ACHN (cell line): ENCODE data around the gene ERCC1.
A peak's percentile ranks its signal among the peaks of the same experiment; 100 is the strongest.

Experiments
- DNase-seq: peaks from one replicate; pipeline ENCODE4 v3.0.0-alpha.2; 2015
- in situ Hi-C: cut with HindIII; loops from 2 replicates; pipeline ENCODE4 v1.10.0; 2017; ENCODE audit warnings: low sequenced_read_pairs, low pct_ligation_motif_present, low pct_unique_long_range_greater_than_20kb

The ERCC1 gene

GRCh38 chr19:45391871-45392665 is 31.6 kb downstream of the ERCC1 start:
- no peak for DNase-seq

GRCh38 chr19:45391346-45391745 is 32.4 kb downstream of the ERCC1 start:
- no peak for DNase-seq
- in situ Hi-C loops: no loop called here

More at GRCh38 chr19:45391871-45392665, 31.6 kb downstream of the ERCC1 start:
- in situ Hi-C loops: no loop called here

- in situ Hi-C loops: no loop called here
- no peak for DNase-seq
Measured at GRCh38 chr19:45385392-45386221, 38.1 kb downstream of the ERCC1 start.

- in situ Hi-C loops: no loop called here
- DNase-seq: no peak
Measured at GRCh38 chr19:45382426-45382825, 41.3 kb downstream of the ERCC1 start.

GRCh38 chr19:45380107-45380506 is 43.6 kb downstream of the ERCC1 start:
- in situ Hi-C loops: no loop called here
- DNase-seq: no peak

DNA sequence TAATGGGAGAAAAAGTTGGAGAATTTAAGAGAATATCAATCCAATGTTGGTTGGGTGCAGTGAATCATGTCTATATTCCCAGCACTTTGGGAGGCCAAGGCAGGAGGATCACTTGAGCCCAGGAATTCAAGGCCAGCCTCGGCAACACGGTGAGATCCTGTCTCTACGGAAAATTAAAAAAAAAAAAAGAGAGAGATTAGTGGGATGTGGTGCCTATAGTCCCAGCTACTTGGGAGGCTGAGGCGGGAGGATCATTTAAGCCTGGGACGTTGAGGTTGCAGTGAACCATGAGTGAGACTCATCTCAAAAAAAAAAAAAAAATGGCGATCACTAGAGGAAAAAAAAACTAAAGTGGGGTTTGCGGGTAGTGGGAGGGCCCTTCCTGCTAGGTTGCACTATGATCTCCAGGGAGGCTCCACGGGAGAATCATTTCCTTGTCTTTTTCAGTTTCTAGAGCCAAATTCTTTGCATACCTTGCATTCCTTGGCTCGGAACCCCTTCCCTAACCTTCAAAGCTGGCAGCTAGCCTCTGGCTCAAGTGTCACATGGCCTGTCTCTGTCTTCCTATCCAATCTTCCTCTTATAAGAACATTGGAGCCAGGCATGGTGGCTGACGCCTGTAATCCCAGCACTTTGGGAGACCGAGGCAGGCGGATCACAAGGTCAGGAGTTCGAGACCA is 47.5 kb downstream of the ERCC1 start:
- in situ Hi-C loops: no loop called here
- peak; percentile 98 for DNase-seq

DNA sequence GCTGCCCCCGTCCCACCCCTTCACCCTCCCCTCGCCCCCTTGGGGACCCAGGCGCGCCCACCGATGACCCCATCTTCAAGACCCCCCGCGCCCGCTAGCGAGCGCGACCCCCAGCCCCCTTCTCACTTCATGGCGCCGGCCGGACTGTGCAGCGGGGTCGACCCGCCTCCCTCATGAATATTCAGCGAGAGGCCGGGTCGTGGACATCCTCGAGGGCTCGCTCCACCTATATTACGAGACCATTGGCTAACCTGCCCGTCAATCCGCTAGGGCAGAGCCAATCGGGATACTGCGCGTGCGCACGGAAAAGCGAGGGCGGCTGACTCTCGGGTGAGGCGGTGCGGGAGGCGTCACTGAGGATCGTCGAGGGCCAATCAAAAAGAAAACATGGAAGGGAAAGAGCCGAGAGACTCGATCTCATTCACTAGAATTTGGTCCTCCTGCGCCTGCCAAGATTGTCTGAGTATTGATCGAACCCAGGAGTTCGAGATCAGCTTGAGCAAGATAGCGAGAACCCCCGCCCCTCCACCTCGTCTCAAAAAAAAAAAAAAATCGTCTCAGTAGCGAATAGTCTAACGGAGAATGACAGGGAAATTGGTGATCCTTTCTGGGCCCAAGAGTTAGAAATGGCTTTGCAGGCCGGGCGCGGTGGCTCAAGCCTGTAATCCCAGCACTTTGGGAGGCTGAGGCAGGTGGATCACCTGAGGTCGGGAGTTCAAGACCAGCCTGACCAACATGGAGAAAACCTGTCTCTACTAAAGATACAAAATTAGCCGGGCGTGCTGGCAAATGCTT is 53.1 kb downstream of the ERCC1 start, which contains the start of gene ERCC2:
ERCC2 (minus strand) TSS at position 164 of the 795 bp plus-strand sequence; CDS start at position 131, 33 bp downstream.
- in situ Hi-C loops: no loop called here
- peak; percentile 98 for DNase-seq

DNA sequence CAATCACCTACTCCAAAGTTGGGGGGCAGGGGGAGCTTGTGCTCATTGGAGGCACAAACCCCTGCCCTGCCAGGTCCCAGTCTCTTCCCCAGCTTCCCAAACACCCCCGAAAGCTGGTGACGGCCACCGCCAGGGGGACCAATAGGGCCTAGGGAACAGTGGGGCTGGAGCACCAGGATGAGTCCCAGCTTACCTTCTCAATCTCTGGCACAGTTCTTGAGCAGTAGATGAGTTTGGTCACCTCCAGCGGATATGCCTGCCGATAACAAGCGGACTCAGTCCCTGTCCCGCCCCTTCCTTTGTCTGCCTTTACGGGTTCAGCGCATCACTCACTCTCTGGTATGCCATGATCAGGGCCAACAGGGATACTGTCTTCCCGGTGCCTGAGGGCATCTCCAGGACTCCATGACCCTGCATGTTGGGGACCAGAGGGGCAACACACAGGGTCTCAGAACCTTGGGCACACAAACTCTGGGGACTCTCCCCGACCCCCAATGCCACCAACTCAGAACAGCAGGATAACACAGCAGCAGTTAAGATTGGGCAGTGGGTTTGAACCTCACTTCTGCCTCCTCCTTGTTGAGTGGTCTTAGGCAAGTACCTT is 54.9 kb downstream of the ERCC1 start:
- no peak for DNase-seq
- in situ Hi-C loops: no loop called here

- in situ Hi-C loops: no loop called here
Measured at GRCh38 chr19:45368127-45368526, 55.6 kb downstream of the ERCC1 start.

GRCh38 chr19:45364696-45365095 is 59.0 kb downstream of the ERCC1 start:
- DNase-seq: no peak
- in situ Hi-C loops: no loop called here

More at GRCh38 chr19:45368127-45368526, 55.6 kb downstream of the ERCC1 start:
- DNase-seq: no peak

DNA sequence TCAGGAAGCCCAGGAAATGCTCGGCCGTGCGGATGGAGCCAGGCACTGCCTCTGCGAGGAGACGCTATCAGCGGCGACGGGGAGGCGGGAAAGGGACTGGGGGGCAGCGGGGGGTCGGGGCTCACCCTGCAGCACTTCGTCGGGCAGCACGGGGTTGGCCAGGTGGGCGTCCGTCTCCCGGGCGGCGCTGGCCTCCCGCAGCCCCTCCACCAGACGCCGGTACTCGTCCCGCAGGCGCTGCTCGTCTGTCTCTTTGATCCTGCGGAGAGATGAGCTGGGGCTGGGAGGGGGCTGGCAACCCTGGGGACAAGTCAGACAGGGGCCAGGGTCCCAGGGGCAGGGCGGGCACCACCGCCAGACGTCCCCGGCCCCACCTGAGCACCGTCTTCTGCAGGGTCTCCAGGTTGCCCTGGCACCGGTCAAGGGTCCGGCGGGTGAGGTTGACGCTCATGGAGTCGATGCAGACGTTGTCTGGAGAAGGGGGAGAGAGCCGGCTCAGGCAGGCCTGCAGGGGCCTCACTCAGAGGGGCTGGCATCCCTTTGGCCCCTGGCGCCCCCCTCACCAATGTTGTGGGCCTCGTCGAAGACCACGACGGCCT is 59.8 kb downstream of the ERCC1 start:
- in situ Hi-C loops: no loop called here
- DNase-seq: no peak

GRCh38 chr19:45362291-45362690 is 61.4 kb downstream of the ERCC1 start:
- in situ Hi-C loops: no loop called here
- DNase-seq: no peak

- no peak for DNase-seq
- in situ Hi-C loops: no loop called here
Measured at GRCh38 chr19:45361608-45362007, 62.1 kb downstream of the ERCC1 start.

DNA sequence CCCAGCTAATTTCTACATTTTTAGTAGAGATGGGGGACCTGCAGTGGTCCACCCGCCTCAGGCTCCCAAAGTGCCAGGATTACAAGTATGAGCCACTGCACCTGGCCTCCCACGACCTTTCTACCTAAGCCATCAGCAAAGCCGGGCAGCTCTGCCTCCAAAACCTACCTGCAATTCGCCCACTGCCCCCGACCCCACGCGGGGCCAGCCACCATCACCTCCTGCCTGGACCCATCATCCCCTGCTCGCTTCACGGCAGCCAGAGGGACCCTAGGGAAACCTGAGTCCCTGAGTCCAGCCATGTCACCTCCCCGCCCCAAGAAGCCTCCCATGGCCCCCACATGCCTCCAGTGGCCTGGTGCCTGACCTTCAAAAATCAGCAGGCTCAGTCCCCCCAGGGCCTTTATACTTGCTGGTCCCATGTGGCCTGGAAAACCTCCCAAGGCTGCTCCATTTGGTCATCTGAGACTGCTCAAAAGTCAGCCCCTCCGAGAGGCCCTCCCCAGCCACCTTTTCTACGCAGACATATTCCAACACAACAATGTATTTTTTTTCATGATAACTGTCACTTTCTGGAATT is 65.4 kb downstream of the ERCC1 start:
- no peak for DNase-seq
- in situ Hi-C loops: no loop called here

- DNase-seq: no peak
- in situ Hi-C loops: no loop called here
Measured at GRCh38 chr19:45357445-45357783, 66.3 kb downstream of the ERCC1 start.
